Measurements from ENCODE around the gene FILIP1L.

The FILIP1L gene

GRCh38 chr3:100075196-100075595 lies 39.1 kb downstream of the FILIP1L start:
- TF ChIP-seq, protein P1, sequence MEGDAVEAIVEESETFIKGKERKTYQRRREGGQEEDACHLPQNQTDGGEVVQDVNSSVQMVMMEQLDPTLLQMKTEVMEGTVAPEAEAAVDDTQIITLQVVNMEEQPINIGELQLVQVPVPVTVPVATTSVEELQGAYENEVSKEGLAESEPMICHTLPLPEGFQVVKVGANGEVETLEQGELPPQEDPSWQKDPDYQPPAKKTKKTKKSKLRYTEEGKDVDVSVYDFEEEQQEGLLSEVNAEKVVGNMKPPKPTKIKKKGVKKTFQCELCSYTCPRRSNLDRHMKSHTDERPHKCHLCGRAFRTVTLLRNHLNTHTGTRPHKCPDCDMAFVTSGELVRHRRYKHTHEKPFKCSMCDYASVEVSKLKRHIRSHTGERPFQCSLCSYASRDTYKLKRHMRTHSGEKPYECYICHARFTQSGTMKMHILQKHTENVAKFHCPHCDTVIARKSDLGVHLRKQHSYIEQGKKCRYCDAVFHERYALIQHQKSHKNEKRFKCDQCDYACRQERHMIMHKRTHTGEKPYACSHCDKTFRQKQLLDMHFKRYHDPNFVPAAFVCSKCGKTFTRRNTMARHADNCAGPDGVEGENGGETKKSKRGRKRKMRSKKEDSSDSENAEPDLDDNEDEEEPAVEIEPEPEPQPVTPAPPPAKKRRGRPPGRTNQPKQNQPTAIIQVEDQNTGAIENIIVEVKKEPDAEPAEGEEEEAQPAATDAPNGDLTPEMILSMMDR (IDR thresholded peaks at IDR 0.05; ENCODE audit: low read depth, low read length): no peak
- no peak overlapping the region for H3K4me3 ChIP-seq (ENCODE audit: low read depth, low read length)
- in situ Hi-C loops (cut with HindIII; ENCODE audit: low sequenced_read_pairs): no loop called here
- DNase-seq (ENCODE audit: low read depth, low spot score): no peak

DNA sequence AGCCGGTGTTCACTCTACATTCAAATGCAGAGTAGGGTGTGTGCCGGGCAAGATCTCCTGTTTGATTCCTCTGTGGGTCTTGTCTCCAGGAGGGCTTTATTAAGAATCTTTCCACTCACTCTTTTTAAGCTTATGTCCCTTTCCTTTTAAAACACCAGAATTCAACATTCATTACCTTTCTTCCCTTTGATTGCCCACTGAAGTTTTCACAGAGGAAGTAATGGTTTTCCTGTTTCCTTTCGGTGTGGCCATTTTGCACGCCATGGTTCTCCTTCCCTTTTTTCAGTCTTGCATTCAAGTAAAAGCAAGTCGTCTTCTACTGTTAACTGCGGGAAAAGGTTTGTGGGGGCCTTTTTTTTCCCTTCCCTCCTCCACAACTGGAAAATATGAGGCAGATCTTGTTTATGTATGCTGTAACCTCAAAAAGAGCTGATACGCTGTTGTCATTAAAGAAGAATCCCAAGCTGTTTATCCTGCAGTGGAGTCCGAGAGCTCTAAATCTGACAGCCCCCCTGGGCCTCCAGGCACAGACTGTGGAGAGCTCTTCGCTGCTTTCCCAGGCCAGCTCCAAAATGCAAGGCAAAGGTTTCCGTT lies 40.5 kb downstream of the FILIP1L start:
- TF ChIP-seq, protein P1 (IDR thresholded peaks at IDR 0.05; ENCODE audit: low read depth, low read length): no peak
- H3K4me3 ChIP-seq (ENCODE audit: low read depth, low read length): no peak overlapping the region
- peak; percentile 91 for DNase-seq (ENCODE audit: low read depth, low spot score)
- in situ Hi-C loops (cut with HindIII; ENCODE audit: low sequenced_read_pairs): no loop called here

GRCh38 chr3:100073049-100073713 lies 41.1 kb downstream of the FILIP1L start:
- TF ChIP-seq, protein P1 (IDR thresholded peaks at IDR 0.05; ENCODE audit: low read depth, low read length): no peak
- no peak overlapping the region for H3K4me3 ChIP-seq (ENCODE audit: low read depth, low read length)
- no peak for DNase-seq (ENCODE audit: low read depth, low spot score)
- in situ Hi-C loops (cut with HindIII; ENCODE audit: low sequenced_read_pairs): no loop called here

DNA sequence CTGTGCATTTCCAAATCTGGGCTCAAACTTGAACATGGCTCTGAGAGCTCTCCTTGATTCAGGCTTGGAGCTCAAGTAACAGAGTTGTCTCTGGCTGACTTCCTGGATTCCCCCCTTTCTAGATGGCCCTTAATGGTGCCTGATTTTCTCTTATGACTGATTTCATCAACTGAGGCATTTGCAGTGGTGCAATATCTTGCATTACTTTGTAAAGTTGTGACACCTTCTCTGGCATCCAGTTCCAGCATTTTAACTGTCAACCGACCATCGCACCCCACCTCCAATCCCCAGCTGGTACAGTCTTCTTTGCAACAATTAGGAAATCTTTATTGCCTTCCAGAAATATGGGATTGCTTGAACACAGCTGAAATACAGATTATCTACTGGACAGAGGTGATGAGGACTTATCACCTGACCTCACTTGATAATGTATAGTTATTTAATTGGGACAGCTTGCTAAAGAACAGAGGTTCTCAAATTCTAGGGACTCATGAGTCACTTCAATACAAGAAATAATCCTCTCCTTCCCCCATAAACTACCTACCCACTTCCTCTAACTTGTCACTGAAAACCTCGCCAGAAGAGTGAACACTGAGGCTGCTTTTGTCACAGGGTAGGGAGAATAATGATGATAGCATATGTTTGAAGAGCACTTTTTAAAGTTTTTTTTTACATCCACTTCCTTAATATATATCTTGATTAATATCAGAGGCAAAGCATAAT lies 41.8 kb downstream of the FILIP1L start:
- DNase-seq (ENCODE audit: low read depth, low spot score): no peak
- TF ChIP-seq, protein P1 (IDR thresholded peaks at IDR 0.05; ENCODE audit: low read depth, low read length): no peak
- in situ Hi-C loops (cut with HindIII; ENCODE audit: low sequenced_read_pairs): no loop called here
- no peak overlapping the region for H3K4me3 ChIP-seq (ENCODE audit: low read depth, low read length)

- DNase-seq (ENCODE audit: low read depth, low spot score): no peak
- in situ Hi-C loops (cut with HindIII; ENCODE audit: low sequenced_read_pairs): no loop called here
- TF ChIP-seq, protein P1 (IDR thresholded peaks at IDR 0.05; ENCODE audit: low read depth, low read length): no peak
- no peak overlapping the region for H3K4me3 ChIP-seq (ENCODE audit: low read depth, low read length)
These were observed 44.8 kb downstream of the FILIP1L start for GRCh38 chr3:100069472-100069871.

- TF ChIP-seq, protein P1 (IDR thresholded peaks at IDR 0.05; ENCODE audit: low read depth, low read length): peak; percentile 72
- peak; percentile 78 for DNase-seq (ENCODE audit: low read depth, low spot score)
- in situ Hi-C loops (cut with HindIII; ENCODE audit: low sequenced_read_pairs): no loop called here
- H3K4me3 ChIP-seq (ENCODE audit: low read depth, low read length): no peak overlapping the region
These were observed 45.5 kb downstream of the FILIP1L start for GRCh38 chr3:100068826-100069225.
